Activated T-cell treated with anti-CD3 and anti-CD28 coated beads for 1 hour (primary cell): ENCODE measurements around the gene DYNAP.

ENCODE experiments used
- DNase-seq: peaks from one replicate; pipeline ENCODE4 v3.0.0-alpha.2; 2020; ENCODE audit warnings: low read depth

DYNAP gene

GRCh38 chr18:54590945-54591344 is at the start of gene DYNAP:
Gene DYNAP (plus strand): TSS chr18:54591245. CDS start chr18:54591283, 38 bp downstream.
- no peak for DNase-seq

GRCh38 chr18:54551590-54551989 is 39.5 kb upstream of the DYNAP start:
- DNase-seq: no peak

GRCh38 chr18:54555286-54555685 is 35.8 kb upstream of the DYNAP start:
- no peak for DNase-seq

GRCh38 chr18:54555996-54556395 is 35.0 kb upstream of the DYNAP start:
- DNase-seq: no peak

GRCh38 chr18:54557958-54558357 is 33.1 kb upstream of the DYNAP start:
- no peak for DNase-seq

- no peak for DNase-seq
Measured at GRCh38 chr18:54558609-54559585, 32.1 kb upstream of the DYNAP start.

- no peak for DNase-seq
Measured at GRCh38 chr18:54561706-54562267, 29.3 kb upstream of the DYNAP start.

GRCh38 chr18:54580202-54580729 is 10.8 kb upstream of the DYNAP start:
- no peak for DNase-seq

- DNase-seq: no peak
Measured at GRCh38 chr18:54584065-54584464, 7.0 kb upstream of the DYNAP start.

GRCh38 chr18:54585743-54586142 is 5.3 kb upstream of the DYNAP start:
- DNase-seq: no peak

GRCh38 chr18:54604211-54604610 is 13.2 kb downstream of the DYNAP start:
- no peak for DNase-seq

GRCh38 chr18:54606835-54607212 is 15.8 kb downstream of the DYNAP start:
- DNase-seq: no peak

- no peak for DNase-seq
Measured at GRCh38 chr18:54607213-54608027, 16.4 kb downstream of the DYNAP start.

GRCh38 chr18:54608028-54608642 is 17.1 kb downstream of the DYNAP start:
- DNase-seq: no peak

GRCh38 chr18:54611816-54612215 is 20.8 kb downstream of the DYNAP start:
- DNase-seq: no peak

GRCh38 chr18:54612237-54612636 is 21.2 kb downstream of the DYNAP start:
- no peak for DNase-seq

GRCh38 chr18:54613174-54613573 is 22.1 kb downstream of the DYNAP start:
- DNase-seq: no peak

GRCh38 chr18:54616220-54616848 is 25.3 kb downstream of the DYNAP start:
- no peak for DNase-seq

GRCh38 chr18:54622084-54622483 is 31.0 kb downstream of the DYNAP start:
- DNase-seq: no peak

- no peak for DNase-seq
Measured at GRCh38 chr18:54626779-54627178, 35.7 kb downstream of the DYNAP start.

GRCh38 chr18:54630963-54631362 is 39.9 kb downstream of the DYNAP start:
- DNase-seq: no peak
